HUDEP-2 (cell line): ENCODE measurements around the gene USP13.

ENCODE experiments used
- DNase-seq, 76 experiments: peaks; one replicate each; lab custom pipeline; 2025; ENCODE audit not compliant: unreplicated experiment in 76 of 76; lab: John Stamatoyannopoulos, UW

USP13 gene

GRCh38 chr3:179695672-179696313 lies 43.0 kb downstream of the USP13 start:
- DNase-seq, result no peak

GRCh38 chr3:179697736-179698332 lies 45.0 kb downstream of the USP13 start:
- DNase-seq, result no peak

- DNase-seq, result no peak
Observed at GRCh38 chr3:179700716-179701115, 47.9 kb downstream of the USP13 start.

GRCh38 chr3:179701176-179701827 lies 48.5 kb downstream of the USP13 start:
- DNase-seq, result no peak

- no peak for DNase-seq
Observed at GRCh38 chr3:179702271-179702947, 49.6 kb downstream of the USP13 start.

GRCh38 chr3:179703816-179704215 lies 51.0 kb downstream of the USP13 start:
- DNase-seq, result no peak

GRCh38 chr3:179706233-179706632 lies 53.4 kb downstream of the USP13 start:
- DNase-seq, result no peak

GRCh38 chr3:179710079-179710478 lies 57.2 kb downstream of the USP13 start:
- DNase-seq, result no peak

GRCh38 chr3:179713643-179714090 lies 60.8 kb downstream of the USP13 start:
- no peak for DNase-seq

- DNase-seq, result no peak
Observed at GRCh38 chr3:179715582-179715981, 62.7 kb downstream of the USP13 start.

- no peak for DNase-seq
Observed at GRCh38 chr3:179716226-179716625, 63.4 kb downstream of the USP13 start.

GRCh38 chr3:179716811-179717210 lies 64.0 kb downstream of the USP13 start:
- DNase-seq, result no peak

- DNase-seq, result no peak
Observed at GRCh38 chr3:179717219-179717618, 64.4 kb downstream of the USP13 start.

GRCh38 chr3:179719048-179719734 lies 66.4 kb downstream of the USP13 start:
- no peak for DNase-seq

- DNase-seq, result no peak
Observed at GRCh38 chr3:179720196-179720595, 67.4 kb downstream of the USP13 start.

- no peak for DNase-seq
Observed at GRCh38 chr3:179723617-179724016, 70.8 kb downstream of the USP13 start.

GRCh38 chr3:179726075-179726699 lies 73.3 kb downstream of the USP13 start:
- no peak for DNase-seq

GRCh38 chr3:179729086-179729485 lies 76.2 kb downstream of the USP13 start:
- no peak for DNase-seq

- DNase-seq, result no peak
Observed at GRCh38 chr3:179729981-179730380, 77.1 kb downstream of the USP13 start.

- DNase-seq, result no peak
Observed at GRCh38 chr3:179730506-179730905, 77.7 kb downstream of the USP13 start.
